Chondrocyte (in vitro differentiated cells): ENCODE results near the gene WDR73. TPM values are rescaled to one million over a fixed set of nuclear protein-coding genes. Genes with fewer than 3 reads are reported as not detected.

Experiments used
- DNase-seq: peaks from one replicate; pipeline ENCODE4 v3.0.0; 2021; ENCODE audit warnings: mixed read lengths, low spot score
- H3K27ac Mint-ChIP-seq: one replicate; pipeline ENCODE4 v1.8.0; 2021; ENCODE audit warnings: mild to moderate bottlenecking, moderate library complexity, mixed read lengths; ENCODE audit not compliant: unreplicated experiment
- H3K27me3 Mint-ChIP-seq: 2 replicates; pipeline ENCODE4 v1.8.0; 2021; ENCODE audit warnings: low read depth, mixed read lengths
- H3K36me3 Mint-ChIP-seq: 2 replicates; pipeline ENCODE4 v1.8.0; 2021; ENCODE audit warnings: low read depth, mixed read lengths
- H3K4me1 Mint-ChIP-seq: 2 replicates; pipeline ENCODE4 v1.8.0; 2021; ENCODE audit warnings: low read depth, mild to moderate bottlenecking, mixed read lengths
- H3K4me3 Mint-ChIP-seq: one replicate; pipeline ENCODE4 v1.8.0; 2021; ENCODE audit warnings: mild to moderate bottlenecking, moderate library complexity, mixed read lengths; ENCODE audit not compliant: unreplicated experiment
- H3K9me3 Mint-ChIP-seq: 2 replicates; pipeline ENCODE4 v1.8.0; 2021; ENCODE audit warnings: low read depth, mixed read lengths
- total RNA-seq: library from RNA; stranded (reverse); gene quantifications from 3 replicates; pipeline ENCODE4 v1.2.1, GENCODE V29; 2021
- TF ChIP-seq, protein P1 (sequence below): fragments of 200-600 bp; sonication (generic); IDR thresholded peaks from 2 replicates; pipeline ENCODE4 v1.5.0; 2021; ENCODE audit warnings: antibody characterized with exemption, mild to moderate bottlenecking, moderate library complexity

The WDR73 gene
- total RNA-seq, 1 donor from 2014 or later, result 17.0 TPM

DNA sequence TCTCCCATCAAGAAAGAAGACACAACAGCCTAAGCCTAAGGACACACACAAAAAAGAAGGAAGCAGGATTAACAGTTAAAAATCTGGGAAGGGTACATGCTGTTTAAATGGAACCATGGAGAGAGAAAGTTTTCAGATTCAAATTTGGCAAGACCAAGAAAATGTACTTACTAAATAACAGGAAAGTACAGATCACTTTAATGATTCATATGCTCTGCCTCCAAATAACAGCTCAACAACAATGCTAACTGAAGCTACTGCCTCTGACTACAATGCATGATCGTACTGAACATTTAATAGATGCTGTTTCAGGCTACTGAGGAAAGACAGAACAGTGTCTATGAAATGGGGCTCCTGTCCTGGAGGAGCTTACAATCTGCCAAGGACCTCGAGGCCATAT is 12.3 kb upstream of the WDR73 start:
- Mint-ChIP-seq H3K27me3 (no peaks in the 10 kb centered on the region), H3K9me3 (no peaks in the 10 kb centered on the region), H3K4me3 (no peak overlapping the region), H3K27ac (no peak overlapping the region), H3K36me3 (peaks cover 23% of the 10 kb centered on the region), H3K4me1 (peaks cover 7% of the 10 kb centered on the region)
- TF ChIP-seq, protein P1, sequence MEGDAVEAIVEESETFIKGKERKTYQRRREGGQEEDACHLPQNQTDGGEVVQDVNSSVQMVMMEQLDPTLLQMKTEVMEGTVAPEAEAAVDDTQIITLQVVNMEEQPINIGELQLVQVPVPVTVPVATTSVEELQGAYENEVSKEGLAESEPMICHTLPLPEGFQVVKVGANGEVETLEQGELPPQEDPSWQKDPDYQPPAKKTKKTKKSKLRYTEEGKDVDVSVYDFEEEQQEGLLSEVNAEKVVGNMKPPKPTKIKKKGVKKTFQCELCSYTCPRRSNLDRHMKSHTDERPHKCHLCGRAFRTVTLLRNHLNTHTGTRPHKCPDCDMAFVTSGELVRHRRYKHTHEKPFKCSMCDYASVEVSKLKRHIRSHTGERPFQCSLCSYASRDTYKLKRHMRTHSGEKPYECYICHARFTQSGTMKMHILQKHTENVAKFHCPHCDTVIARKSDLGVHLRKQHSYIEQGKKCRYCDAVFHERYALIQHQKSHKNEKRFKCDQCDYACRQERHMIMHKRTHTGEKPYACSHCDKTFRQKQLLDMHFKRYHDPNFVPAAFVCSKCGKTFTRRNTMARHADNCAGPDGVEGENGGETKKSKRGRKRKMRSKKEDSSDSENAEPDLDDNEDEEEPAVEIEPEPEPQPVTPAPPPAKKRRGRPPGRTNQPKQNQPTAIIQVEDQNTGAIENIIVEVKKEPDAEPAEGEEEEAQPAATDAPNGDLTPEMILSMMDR, result no peak
- DNase-seq, result no peak

DNA sequence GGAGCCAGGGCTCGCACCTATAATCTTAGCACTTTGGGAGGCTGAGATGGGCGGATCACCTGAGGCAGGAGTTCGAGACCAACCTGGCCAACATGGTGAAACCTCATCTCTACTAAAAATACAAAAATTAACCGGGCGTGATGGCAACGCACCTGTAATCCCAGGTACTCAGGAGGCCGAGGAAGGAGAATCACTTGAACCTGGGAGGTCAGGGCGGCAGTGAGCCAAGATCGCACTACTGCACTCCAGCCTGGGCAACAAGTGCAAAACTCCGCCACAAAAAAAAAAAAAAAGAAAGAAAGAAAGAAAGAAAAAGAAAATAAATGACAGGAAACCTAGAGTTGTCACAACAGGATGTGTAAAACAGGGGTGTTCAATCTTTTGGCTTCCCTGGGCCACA is 6.9 kb upstream of the WDR73 start:
- no peaks in the 10 kb centered on the region for H3K27me3 Mint-ChIP-seq
- peaks cover 9% of the 10 kb centered on the region for H3K36me3 Mint-ChIP-seq
- peaks cover 12% of the 10 kb centered on the region for H3K4me1 Mint-ChIP-seq
- H3K4me3 Mint-ChIP-seq, result no peak overlapping the region
- TF ChIP-seq, protein P1, result no peak
- DNase-seq, result no peak
- no peaks in the 10 kb centered on the region for H3K9me3 Mint-ChIP-seq
- H3K27ac Mint-ChIP-seq, result no peak overlapping the region

DNA sequence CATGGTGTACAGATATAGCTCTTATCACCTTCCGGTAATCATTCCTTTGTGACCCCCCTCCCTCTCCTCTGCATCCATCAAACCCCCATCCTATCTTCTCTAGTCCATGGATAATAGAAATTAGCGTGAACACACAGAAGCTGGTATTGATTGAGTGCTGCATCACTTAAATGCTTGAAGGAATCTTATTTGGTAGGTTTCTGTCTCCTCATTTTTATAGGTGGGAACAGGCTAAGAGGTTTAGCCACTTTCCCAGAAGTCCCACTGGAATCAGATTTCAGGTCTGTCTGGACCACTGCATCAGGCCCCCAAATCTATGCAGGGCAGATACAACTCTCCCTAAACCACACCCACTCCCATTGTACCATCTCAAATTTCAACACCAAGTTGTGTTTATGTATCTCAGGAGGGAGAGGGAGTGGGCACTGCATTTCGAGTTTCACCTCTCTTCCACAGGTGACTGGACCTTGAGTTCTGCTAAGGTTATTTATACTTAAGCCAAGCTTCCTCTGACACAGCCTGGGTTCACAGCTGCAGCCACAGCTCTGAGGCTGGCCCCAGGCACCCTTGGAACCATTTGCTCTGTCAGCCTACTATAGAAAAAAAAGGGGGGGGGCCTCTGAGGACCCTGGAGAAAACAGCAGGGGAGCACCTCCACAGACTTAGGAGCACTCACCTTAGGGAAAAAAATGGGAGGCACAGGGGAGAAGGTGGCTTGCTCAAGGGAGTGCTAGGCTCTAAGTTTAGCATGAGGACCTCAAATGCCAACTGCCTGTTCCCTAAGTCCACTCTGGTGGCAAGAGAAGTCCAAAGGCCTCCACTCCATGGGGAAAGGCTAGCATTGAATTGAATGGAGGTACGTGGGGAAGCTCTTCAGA is 6.1 kb upstream of the WDR73 start:
- Mint-ChIP-seq H3K27ac (peak overlapping the region; percentile 5), H3K36me3 (peaks cover 5% of the 10 kb centered on the region), H3K9me3 (no peaks in the 10 kb centered on the region), H3K4me3 (no peak overlapping the region), H3K27me3 (no peaks in the 10 kb centered on the region), H3K4me1 (peaks cover 18% of the 10 kb centered on the region)
- no peak for DNase-seq
- TF ChIP-seq, protein P1, result no peak

DNA sequence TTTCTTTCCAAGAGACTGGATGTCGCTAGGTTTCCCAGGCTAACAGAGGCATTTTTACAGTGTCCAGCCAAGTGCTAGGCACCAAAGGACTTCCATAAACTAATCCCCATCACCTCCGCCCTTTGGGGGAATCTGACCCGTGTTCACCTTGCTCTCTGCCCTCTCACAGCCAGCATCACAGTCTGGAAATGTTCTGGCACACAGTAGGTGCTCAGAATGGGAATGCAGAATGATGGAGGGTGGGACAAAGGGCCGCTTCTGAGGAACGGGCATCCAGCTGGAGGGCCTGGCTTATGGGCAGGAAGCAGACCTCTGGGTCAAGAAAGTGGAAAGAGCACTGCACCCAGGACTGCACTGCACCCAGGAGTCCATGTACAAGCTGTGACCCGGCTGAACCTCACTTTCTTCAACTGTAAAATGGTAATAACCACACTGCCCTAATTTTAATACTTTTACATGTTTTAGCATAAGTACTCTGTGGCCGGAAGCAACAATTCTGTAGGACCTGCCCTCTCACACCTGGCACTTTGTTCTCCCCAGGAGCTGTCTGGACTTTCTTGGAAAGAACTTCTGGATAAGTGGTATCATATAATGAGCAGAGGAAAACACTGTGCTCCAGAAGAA is 4.8 kb upstream of the WDR73 start:
- TF ChIP-seq, protein P1, result no peak
- DNase-seq, result no peak
- Mint-ChIP-seq H3K4me3 (peak overlapping the region; percentile 70), H3K36me3 (peaks cover 1% of the 10 kb centered on the region), H3K27ac (peak overlapping the region; percentile 85), H3K27me3 (no peaks in the 10 kb centered on the region), H3K4me1 (peaks cover 24% of the 10 kb centered on the region), H3K9me3 (no peaks in the 10 kb centered on the region)

DNA sequence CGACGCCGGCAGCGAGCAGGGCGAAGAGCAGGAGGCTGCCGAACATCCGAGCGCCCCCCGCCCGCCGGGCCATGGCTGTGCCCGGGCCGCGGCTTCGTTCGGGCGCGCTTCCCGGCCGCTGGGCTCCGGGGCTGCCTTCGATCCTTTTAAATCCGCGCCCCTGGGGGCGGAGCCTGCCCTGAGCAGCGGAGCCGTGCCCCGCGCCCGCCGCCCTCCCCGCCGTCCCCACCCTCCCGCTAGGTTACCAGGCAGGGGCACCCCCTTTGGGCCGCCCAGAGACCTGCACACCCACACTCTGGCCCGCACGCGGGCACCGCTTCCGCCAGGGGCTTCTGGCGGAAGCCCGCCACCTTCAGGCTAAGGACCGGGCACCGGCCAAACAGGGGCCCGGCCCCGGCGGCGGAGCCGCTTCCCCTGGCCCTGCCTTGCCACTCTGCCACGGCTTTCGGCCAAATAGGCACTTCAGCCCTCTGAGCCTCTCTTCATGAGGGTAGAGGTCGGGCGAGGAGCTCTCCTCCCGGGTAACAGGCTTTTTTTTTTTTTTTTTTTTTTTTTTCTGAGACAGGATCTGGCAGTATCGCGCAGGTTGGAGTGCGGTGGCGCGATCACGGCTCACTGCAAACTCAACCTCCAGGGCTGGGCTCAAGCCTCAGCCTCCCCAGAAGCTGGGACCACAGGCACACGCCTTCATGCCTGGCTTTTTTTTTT is 4.2 kb upstream of the WDR73 start, which contains the start of gene NMB:
NMB (minus strand) TSS at position 120 of the 708 bp plus-strand sequence; CDS start at position 73, 47 bp downstream.
- no peak for DNase-seq
- Mint-ChIP-seq H3K9me3 (no peaks in the 10 kb centered on the region), H3K27ac (peak within 1 kb of the TSS; percentile 85), H3K36me3 (peaks cover 1% of the 10 kb centered on the region), H3K4me3 (peak within 1 kb of the TSS; percentile 70), H3K27me3 (no peaks in the 10 kb centered on the region), H3K4me1 (peaks cover 30% of the 10 kb centered on the region)
- TF ChIP-seq, protein P1, result peak; percentile 86
